HG03520 (cell line): ENCODE measurements around the gene ADD2.
"Not testable (repeated sequence)": the region's sequence is repeated elsewhere in the genome, so short reads cannot be mapped to it uniquely, and the experiment has no call there.

Experiments
- ATAC-seq: cut with Tn5 transposase; IDR thresholded peaks from one replicate; pipeline ENCODE4 v1.9.1; 2021; ENCODE audit warnings: mild to moderate bottlenecking, moderate library complexity; ENCODE audit not compliant: unreplicated experiment

The ADD2 gene, protein sequence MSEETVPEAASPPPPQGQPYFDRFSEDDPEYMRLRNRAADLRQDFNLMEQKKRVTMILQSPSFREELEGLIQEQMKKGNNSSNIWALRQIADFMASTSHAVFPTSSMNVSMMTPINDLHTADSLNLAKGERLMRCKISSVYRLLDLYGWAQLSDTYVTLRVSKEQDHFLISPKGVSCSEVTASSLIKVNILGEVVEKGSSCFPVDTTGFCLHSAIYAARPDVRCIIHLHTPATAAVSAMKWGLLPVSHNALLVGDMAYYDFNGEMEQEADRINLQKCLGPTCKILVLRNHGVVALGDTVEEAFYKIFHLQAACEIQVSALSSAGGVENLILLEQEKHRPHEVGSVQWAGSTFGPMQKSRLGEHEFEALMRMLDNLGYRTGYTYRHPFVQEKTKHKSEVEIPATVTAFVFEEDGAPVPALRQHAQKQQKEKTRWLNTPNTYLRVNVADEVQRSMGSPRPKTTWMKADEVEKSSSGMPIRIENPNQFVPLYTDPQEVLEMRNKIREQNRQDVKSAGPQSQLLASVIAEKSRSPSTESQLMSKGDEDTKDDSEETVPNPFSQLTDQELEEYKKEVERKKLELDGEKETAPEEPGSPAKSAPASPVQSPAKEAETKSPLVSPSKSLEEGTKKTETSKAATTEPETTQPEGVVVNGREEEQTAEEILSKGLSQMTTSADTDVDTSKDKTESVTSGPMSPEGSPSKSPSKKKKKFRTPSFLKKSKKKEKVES

DNA sequence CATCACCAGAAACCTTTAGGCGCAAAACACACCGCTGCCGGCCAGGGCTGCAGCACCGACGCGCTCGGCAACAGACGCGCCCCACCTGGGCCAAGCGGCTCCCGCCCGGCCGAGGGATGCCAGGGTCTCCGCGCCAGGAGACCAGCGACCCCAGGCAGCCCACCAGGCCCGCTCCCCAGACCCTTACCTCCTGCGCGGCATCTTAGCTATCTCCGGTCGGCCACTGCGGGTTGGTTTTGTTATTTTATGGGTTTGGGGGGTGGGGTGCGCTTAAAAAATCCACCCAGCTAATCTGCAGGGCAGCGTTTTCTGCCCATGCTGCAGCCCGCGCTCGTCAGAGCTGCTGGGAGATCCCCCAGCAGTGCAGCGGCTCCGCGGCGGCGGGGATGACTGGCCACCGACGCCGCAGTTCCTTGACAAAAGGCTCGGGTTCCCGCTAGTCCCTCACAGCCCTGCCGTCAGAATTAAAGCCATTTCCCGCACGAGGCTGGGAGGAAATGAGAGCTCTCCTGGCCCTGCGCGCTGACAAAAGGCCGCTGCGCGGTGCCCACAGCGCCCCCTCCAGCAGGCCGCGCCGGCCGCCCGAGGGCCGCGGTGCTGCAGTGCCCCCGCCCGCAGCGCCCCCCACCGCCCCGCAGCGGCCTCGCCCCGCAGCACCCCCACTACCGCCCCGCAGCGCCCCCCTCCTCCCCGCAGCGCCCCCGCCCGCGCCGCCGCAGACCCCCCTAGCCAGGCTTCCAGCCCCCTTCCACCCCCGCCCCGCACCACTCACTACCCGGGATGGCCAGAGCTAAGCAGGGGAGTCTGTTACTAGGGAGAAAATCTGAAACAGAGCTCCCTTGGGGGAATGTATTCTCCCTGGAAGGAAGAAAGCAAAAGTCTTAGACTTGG, at the start of gene ADD2:
TSS of gene ADD2 (minus strand) at position 502 of the 891 bp plus-strand sequence. CDS start 61,792 bp downstream, outside the sequence.
- ATAC-seq: no peak

DNA sequence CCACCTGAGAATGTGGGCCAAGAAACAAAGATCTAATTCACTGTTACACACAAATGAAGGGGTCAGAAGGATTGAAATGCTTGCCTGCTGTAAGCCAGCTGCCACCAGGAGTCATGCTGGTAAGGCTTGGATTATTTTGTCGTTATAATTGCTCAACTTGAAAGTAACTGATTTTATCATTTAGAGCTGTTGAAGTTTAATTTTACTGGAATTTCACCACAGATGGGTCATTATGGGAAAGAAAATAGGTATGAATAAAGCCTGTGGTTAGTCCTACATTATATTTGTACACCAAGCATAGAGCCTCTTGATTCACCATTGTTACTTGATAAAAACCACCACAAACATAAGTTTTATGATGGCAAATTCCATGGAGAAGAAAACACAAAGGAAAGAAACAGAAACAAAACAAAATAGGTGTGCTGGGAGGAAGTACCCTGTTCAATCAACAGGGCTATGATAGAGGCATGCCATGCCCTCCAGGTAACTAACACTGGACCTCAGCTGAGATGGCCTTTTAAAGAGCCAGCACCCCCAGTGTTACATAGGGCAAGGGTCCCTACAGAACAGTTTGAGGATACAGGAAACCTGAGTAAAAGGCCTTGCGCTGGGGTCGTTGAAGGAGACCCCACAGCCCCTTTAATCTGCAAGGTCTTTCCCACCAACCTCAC, 49.4 kb upstream of the ADD2 start:
- no peak for ATAC-seq

DNA sequence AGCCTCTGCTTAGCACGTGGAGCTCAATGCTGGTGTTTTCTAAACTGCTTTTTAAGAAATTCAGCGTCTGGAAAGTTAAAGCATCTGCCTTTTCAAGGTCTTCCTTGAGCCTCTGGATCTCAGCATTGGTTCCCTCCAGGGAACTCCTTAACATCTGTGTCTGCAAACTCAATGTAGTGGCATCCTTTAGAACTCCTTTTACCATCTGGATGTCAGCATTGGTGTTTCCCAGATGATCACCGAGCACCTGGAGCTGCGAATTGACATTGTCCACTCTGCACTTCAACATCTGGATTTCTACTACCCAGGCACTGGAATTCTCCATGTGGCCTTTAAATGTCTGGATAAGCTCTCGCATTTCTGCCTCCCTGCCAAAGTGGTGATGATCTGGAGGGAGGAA, 48.7 kb upstream of the ADD2 start:
- ATAC-seq: no peak

DNA sequence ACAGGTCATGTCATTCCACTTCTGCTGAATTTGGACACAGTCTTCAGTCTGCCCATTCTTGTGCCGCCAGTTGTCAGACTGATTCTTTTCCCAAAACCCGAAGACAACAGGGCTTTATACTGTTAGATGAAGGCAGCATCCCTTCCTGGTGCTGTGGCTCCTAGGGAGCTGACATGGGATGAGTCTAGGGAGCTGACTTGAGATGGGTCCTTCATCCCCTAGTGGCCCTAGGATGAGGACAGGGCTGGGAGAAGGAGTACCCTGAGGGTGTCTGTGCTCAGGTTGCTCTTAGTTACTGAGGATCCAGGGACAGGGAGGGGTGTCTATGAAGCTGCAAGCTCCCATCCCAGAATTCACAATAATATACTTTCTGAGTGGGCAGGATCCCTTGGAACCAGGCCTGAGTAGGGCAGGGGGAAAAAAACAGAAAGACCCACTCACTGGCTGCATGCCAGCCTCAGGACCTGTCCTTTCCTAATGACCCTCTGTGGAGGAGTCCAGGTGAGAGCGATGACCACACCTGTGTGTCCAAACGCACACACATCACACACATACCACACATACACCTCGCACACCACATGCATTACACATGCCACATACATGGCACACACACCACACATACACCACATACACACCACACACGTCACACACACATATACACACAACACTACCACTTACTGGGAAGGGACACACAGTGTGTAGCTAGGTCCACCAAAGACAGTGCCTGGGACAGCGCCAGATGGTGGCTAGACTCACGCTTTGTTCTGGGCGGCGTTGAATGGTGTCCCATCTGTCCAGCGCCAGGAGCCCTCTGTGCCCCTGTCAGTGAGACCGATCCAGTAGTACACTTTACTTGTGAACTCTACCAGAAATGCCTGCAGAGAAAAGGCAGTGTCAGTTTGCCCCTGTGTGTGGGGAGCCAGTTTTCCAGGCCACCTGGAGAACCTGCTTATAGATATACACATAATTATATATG, 41.3 kb upstream of the ADD2 start:
- ATAC-seq: no peak

DNA sequence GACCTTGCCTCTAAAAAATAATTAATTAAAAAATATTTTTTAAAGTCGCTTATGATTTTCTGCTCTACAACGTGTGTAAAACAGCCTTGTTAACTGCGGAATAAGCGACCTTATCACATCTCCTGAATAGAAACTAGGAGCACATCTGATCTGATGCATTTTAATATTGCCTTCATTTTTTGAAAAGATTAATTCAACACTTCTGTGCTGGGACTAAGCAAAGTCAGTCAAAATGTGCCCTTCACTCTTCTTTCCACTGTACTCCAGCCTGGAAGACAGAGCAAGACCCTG, 39.8 kb upstream of the ADD2 start:
- no peak for ATAC-seq

DNA sequence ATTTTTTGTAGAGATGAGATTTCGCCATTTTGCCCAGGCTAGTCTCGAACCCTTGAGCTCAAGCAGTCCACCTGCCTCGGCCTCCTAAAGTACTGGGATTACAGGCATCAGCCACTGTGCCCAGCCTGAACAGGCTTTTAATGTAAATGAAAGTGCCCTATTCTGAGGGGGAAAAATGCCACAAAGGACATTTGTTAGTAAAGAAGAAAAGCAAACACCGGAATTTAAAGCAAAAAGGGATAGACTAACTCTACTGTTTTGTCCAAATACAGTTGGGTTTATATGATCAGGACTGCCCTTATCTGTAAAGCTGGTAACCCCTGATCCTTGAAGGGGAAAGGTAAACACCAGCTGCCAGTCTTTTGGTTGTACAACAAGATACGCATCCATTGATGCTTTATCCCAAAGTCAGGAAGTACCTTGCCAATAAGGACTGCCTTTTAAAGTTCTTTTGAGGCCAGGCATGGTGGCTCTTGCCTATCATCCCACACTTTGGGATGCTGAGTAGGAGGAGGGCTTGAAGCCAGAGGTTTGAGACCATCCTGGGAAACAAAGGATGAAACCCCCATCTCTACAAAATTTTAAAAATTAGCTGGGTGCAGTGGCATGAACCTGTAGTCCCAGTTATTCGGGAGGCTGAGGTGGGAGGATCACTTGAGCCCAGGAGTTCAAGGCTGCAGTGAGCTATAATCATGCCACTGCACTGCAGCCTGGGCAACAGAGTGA, 39.3 kb upstream of the ADD2 start:
- ATAC-seq: no peak

DNA sequence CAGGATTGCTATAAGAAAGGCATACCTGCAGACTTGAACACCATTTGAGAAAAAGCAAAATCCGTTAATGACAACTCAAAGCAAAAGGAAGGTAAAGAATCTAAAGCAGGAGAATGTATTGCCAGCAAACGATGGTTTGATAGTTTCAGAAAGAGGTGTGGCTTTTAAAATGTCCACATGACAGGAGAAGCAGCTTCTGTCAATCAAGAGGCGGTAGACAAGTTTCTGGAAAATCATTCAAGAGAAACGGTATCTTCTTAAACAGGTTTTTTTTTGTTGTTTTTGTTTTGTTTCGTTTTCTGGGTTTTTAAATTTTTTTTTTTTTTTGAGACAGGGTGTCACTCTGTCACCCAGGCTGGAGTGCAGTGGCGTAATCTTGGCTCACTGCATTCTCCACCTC, 38.6 kb upstream of the ADD2 start:
- ATAC-seq: no peak

DNA sequence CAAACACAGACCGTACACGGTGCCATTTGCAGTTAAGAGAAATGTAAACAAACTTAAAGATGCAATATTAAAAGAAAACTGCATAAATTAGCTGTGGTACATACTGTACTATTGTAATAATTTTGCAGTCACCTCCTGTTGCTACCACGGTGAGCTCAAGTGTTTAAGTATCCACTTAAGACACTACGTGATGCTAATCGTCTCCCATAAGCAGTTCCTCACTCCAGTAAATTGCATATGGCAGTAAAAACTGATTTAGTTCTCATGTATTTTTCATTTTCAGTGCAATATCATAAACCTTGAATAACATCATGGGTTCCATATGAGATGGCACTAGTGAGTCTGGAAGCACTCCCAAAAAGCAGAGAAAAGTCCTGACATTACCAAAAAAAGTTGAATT, 38.0 kb upstream of the ADD2 start:
- no peak for ATAC-seq

DNA sequence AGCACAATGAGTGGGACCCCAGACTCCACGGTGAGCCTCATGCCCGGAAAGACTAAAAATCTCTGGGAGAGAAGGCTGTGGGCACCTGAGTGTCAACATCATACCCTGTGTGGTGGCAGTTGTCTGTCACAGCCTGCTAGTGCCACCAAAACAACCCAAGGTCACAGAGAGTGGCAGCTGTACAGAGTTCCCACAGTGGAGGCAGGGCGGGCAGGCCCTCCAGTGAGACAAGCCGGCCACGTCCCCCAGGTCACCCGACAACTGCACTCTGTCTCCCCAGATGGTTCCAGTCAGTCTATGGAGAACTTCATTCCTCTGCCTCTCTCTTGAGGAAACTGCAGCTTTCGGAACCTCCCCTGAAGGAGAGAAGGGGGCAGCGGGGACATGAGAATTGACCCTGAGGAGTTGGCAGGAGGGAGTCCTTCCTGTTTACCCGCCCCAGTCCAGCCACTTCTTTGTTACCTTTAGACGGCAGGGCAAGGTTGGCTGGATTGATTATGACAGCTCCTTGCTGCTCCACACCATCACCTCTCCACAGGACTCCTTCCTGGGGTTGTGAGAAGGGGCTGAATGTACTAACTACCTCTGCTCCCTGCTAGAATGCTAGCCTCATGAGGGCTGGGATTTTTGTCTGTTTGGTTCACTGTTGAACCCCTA, 33.7 kb upstream of the ADD2 start:
- no peak for ATAC-seq

DNA sequence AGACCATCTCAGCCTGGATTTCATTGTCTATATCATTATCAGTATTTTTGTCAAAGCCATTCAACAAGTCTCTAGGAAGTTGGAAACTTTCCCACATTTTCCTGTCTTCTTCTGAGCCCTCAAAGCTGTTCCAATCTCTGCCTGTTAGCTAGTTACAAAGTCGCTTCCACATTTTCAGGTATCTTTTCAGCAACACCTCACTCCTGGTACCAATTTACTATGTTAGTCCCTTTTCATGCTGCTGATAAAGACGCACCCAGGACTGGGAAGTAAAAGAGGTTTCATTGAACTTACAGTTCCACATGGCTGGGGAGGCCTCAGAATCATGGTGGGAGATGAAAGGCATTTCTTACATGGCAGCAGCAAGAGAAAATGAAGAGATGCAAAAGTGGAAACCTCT, 31.7 kb upstream of the ADD2 start:
- ATAC-seq: no peak

DNA sequence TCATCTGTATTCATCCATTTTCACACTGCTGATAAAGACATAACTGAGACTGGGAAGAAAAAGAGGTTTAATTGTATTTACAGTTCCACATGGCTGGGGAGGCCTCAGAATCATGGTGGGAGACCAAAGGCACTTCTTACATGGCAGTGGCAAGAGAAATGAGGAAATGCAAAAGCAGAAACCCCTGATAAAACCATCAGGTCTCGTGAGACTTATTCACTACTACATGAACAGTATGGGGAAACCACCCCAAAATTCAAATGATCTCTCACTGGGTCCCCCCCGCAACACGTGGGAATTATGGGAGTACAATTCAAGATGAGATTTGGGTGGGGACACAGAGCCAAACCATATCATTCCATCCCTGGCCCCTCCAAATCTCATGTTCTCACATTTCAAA, 30.0 kb upstream of the ADD2 start:
- not testable (repeated sequence) for ATAC-seq

DNA sequence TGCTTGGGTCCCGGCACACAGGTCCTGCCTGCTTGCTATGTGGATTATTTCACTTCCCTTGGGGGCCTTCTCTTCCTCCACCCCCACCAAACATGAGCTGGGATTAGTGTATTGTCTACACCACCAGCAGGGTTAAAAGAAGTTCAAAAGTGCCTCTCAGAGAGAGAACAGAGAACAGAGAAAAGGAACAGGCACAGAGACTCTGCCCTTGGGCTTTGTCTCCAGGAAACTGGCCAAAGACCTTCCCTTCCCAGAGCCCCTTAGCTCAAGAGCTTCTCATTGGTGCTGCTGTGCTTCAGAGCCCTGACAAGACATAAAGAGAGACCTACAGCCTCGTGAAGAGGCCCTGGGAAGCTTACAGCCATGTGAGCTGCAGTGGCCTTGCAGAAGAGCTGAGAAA, 29.5 kb upstream of the ADD2 start:
- ATAC-seq: no peak

DNA sequence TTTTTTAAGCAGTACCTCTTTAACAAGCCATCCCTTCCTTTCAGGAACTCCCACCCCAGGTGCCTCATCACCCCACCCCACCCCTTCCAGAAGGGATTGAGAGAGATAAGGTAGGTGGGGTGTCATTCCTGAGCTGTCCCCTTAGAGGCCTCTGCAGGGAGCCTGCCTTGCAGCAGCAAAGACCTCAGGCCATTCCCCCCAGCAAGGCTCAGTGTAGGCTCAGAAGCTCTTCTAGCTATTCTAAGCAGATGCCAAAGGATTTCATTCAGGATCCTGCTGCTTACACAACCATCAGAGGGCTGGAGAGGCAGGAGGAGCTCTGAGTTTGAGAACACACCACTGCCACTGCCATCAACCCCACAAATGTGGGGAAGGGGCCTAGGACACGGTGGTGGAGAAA, 28.3 kb upstream of the ADD2 start:
- no peak for ATAC-seq

DNA sequence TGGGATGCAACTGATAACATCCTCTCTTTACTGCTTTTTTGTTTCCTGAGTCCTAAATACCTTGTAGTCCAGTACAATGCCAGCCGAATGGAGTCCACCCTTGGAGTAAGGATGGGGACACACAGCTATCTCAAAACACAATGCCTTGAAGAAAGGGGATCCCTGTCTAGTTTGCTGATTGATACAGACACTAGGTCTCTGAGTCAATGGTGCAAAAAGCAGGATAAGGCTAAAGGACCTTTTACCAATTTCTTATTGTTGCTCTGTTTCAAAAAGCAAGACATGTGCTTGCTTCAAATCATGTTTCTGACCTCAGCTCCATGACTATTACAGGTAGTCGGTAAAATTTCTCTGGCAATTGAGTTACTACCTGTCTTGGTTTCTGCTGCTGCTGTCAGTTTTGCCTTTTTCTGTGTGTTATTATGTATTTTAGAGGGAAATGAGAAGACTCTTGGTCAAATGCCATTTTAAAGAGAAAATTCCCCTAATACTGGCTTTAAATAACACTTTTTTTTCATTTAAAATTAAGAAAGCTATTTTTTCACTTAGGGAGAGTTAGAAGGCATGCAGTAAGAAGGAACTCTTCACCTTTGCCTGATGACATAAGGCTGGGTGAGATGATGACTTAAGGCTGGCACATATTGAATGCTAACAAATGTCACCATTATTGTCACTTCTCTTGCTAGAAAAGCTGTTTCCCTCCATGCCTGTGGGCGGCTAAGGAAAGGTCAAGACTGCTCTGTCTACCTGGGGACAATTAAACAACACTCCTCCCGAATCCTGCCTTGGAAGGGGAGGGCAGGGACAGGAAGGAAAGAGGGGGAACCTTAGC, 27.4 kb upstream of the ADD2 start:
- ATAC-seq: no peak

DNA sequence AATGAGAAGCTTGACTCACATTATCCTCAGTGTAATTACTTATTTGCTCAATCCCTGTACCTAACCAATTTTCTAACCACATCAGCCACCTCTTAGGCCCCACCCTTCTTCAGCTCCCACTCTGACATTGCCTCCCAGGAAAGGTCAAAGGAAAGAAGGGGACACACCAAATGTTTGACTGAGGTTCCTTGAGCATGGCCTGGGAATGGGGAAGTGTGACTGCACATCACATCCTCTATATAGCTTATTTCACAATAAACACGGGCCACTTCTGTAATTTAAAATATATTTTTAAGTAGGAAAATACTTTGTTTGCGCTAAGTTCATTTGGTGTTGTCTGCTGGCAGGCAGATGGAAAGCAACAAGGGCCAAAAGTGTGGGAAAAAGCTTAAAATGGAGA, 25.4 kb upstream of the ADD2 start:
- no peak for ATAC-seq

DNA sequence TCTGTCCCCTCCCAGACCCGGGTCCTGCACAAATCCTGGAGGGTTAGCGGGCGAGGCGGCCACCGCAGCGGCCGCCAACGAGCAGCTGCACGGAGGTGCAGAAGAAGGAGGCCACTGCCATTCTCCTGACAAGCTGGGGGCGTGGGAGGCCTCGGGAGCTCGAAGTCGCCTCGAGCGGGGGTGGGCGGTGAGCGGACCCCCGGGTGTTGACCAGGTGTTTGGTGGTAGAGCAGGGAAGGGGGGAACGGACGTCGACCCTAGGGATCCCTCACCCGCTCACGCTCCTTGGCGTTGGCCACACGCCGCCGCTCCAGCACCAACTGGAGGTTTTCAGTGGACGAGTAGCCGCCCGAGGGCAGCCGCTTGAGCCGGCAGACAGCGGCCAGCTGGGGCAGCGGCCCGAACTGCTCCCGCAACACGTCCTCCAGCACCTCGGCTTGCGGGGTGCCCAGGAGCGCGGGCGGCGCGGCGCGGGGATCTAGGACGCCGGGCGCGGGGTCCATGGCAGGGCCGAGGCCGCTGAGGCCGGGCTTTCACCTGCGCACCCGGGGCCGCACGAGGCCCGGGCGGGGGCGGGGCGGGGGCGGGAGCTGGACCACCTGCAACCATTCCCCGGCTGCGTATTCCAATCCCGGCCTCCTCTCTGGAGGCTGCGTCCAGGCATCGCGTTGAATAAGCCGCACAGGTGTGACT, 22.3 kb upstream of the ADD2 start, which contains the start of gene FIGLA:
TSS of gene FIGLA (minus strand) at position 508 of the 693 bp plus-strand sequence. CDS start at position 503, 5 bp downstream.
- no peak for ATAC-seq
